ENCODE results near the gene OR6V1. TPM values are rescaled to one million over a fixed set of nuclear protein-coding genes. Genes with fewer than 3 reads are reported as not detected.

OR6V1 gene
- total and polyA plus RNA-seq, 4 donors, result not detected

GRCh38 chr7:143055754-143056153 is 3.6 kb downstream of the OR6V1 start:
- no peaks in the 10 kb centered on the region for H3K36me3 ChIP-seq (ENCODE audit: control insufficient read depth in 4 of 4, insufficient read depth in 4 of 4, low read length in 4 of 4)
- H3K9ac ChIP-seq (ENCODE audit: insufficient read depth in 1 of 2, low read length in 2 of 2), result no peak overlapping the region
- TF ChIP-seq, protein P1, sequence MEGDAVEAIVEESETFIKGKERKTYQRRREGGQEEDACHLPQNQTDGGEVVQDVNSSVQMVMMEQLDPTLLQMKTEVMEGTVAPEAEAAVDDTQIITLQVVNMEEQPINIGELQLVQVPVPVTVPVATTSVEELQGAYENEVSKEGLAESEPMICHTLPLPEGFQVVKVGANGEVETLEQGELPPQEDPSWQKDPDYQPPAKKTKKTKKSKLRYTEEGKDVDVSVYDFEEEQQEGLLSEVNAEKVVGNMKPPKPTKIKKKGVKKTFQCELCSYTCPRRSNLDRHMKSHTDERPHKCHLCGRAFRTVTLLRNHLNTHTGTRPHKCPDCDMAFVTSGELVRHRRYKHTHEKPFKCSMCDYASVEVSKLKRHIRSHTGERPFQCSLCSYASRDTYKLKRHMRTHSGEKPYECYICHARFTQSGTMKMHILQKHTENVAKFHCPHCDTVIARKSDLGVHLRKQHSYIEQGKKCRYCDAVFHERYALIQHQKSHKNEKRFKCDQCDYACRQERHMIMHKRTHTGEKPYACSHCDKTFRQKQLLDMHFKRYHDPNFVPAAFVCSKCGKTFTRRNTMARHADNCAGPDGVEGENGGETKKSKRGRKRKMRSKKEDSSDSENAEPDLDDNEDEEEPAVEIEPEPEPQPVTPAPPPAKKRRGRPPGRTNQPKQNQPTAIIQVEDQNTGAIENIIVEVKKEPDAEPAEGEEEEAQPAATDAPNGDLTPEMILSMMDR (IDR thresholded peaks at IDR 0.05; ENCODE audit: control extremely low read depth, extremely low read depth), result no peak
- H3K27me3 ChIP-seq (ENCODE audit: control insufficient read depth in 3 of 3, insufficient read depth in 3 of 3, low read length in 2 of 3), result peaks cover 0 to 4% (median 0%) of the 10 kb centered on the region in 3 donors
- DNase-seq (no peak), ATAC-seq (ENCODE audit: insufficient read depth, low FRiP score) (no peak)
- no peak overlapping the region for H3K4me3 ChIP-seq
- H3K9me3 ChIP-seq (ENCODE audit: control insufficient read depth in 4 of 4, insufficient read depth in 3 of 4, low read length in 3 of 4), result peaks cover 0 to 3% (median 0%) of the 10 kb centered on the region in 4 donors
- H3K4me1 ChIP-seq (ENCODE audit: control insufficient read depth in 5 of 5, insufficient read depth in 5 of 5, low read length in 5 of 5), result no peaks in the 10 kb centered on the region
- H3K27ac ChIP-seq (ENCODE audit: low read depth in 1 of 2, low read length in 1 of 2), result no peak overlapping the region

- no peak for ATAC-seq (ENCODE audit: insufficient read depth, low FRiP score)
- H3K27me3 ChIP-seq (ENCODE audit: control insufficient read depth in 3 of 3, insufficient read depth in 3 of 3, low read length in 2 of 3), result no peaks in the 10 kb centered on the region
- H3K27ac ChIP-seq (ENCODE audit: low read depth in 1 of 2, low read length in 1 of 2), result no peak overlapping the region
- H3K9ac ChIP-seq (ENCODE audit: insufficient read depth in 1 of 2, low read length in 2 of 2), result no peak overlapping the region
- H3K4me1 ChIP-seq (ENCODE audit: control insufficient read depth in 5 of 5, insufficient read depth in 5 of 5, low read length in 5 of 5), result no peaks in the 10 kb centered on the region
- 80 to 86% methylated on average over 3 of the region's 3 CpGs for WGBS, 2 donors
- no peak for DNase-seq
- no peak overlapping the region for H3K4me3 ChIP-seq
- peaks cover 0 to 7% (median 0%) of the 10 kb centered on the region in 4 donors for H3K9me3 ChIP-seq (ENCODE audit: control insufficient read depth in 4 of 4, insufficient read depth in 3 of 4, low read length in 3 of 4)
- no peaks in the 10 kb centered on the region for H3K36me3 ChIP-seq (ENCODE audit: control insufficient read depth in 4 of 4, insufficient read depth in 4 of 4, low read length in 4 of 4)
- TF ChIP-seq, protein P1 (IDR thresholded peaks at IDR 0.05; ENCODE audit: control extremely low read depth, extremely low read depth), result no peak
These were observed 11.6 kb downstream of the OR6V1 start for GRCh38 chr7:143063741-143064140.

- no peak overlapping the region for H3K9ac ChIP-seq (ENCODE audit: insufficient read depth in 1 of 2, low read length in 2 of 2)
- DNase-seq (no peak), ATAC-seq (ENCODE audit: insufficient read depth, low FRiP score) (no peak)
- no peaks in the 10 kb centered on the region for H3K36me3 ChIP-seq (ENCODE audit: control insufficient read depth in 4 of 4, insufficient read depth in 4 of 4, low read length in 4 of 4)
- H3K27ac ChIP-seq (ENCODE audit: low read depth in 1 of 2, low read length in 1 of 2), result no peak overlapping the region
- 69 to 81% methylated on average over 2 of the region's 2 CpGs for WGBS, 2 donors
- TF ChIP-seq, protein P1 (IDR thresholded peaks at IDR 0.05; ENCODE audit: control extremely low read depth, extremely low read depth), result no peak
- no peaks in the 10 kb centered on the region for H3K4me1 ChIP-seq (ENCODE audit: control insufficient read depth in 5 of 5, insufficient read depth in 5 of 5, low read length in 5 of 5)
- H3K27me3 ChIP-seq (ENCODE audit: control insufficient read depth in 3 of 3, insufficient read depth in 3 of 3, low read length in 2 of 3), result no peaks in the 10 kb centered on the region
- no peaks in the 10 kb centered on the region for H3K9me3 ChIP-seq (ENCODE audit: control insufficient read depth in 4 of 4, insufficient read depth in 3 of 4, low read length in 3 of 4)
- H3K4me3 ChIP-seq, result no peak overlapping the region
These were observed 16.3 kb downstream of the OR6V1 start for GRCh38 chr7:143068446-143068845.

DNA sequence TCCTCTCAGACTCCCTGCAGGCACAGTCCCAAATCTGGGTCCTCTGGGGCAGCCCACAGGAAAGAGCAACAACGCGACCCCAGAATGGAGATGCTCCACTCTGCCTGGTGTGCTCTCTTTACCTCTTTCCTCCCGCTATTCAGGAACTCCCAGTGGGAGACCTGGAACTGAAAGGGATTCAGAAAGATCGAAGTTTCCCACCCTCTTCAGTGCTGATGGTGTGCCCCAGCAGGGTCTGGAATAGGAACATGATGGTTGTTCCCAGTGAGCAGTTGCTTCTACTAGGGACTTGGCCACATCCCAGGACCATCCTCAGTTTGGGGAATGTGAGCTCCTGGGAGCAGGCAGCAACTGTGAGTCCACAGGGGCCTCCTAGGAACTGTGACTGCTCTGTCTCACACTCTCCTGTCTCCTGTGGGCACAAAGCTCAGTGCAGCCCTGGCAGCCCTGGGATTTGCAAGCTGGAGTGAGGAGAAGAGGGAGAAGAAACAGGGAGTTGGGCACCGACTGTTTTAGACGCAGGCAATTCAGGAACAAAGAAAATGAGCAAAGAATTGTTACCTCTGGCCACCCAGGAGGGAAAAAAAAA is 17.9 kb downstream of the OR6V1 start:
- no peak overlapping the region for H3K4me3 ChIP-seq
- ATAC-seq (ENCODE audit: insufficient read depth, low FRiP score), result no peak

More for the DNA sequence above, 17.9 kb downstream of the OR6V1 start:
- 67 to 78% methylated on average over 6 of the region's 6 CpGs for WGBS, 2 donors
- Histone ChIP-seq H3K9ac (ENCODE audit: insufficient read depth in 1 of 2, low read length in 2 of 2) (no peak overlapping the region), H3K9me3 (ENCODE audit: control insufficient read depth in 4 of 4, insufficient read depth in 3 of 4, low read length in 3 of 4) (no peaks in the 10 kb centered on the region), H3K27me3 (ENCODE audit: control insufficient read depth in 3 of 3, insufficient read depth in 3 of 3, low read length in 2 of 3) (no peaks in the 10 kb centered on the region), H3K36me3 (ENCODE audit: control insufficient read depth in 4 of 4, insufficient read depth in 4 of 4, low read length in 4 of 4) (no peaks in the 10 kb centered on the region), H3K4me1 (ENCODE audit: control insufficient read depth in 5 of 5, insufficient read depth in 5 of 5, low read length in 5 of 5) (no peaks in the 10 kb centered on the region), H3K27ac (ENCODE audit: low read depth in 1 of 2, low read length in 1 of 2) (no peak overlapping the region)
- DNase-seq, result no peak
- TF ChIP-seq, protein P1 (IDR thresholded peaks at IDR 0.05; ENCODE audit: control extremely low read depth, extremely low read depth), result no peak
